ENCODE data around the gene IFFO2. TPM values are rescaled to one million over a fixed set of nuclear protein-coding genes. Genes with fewer than 3 reads are reported as not detected.

The IFFO2 gene
- total RNA-seq, 1 donor from 2014 or later = 24.4 TPM

- Mint-ChIP-seq H3K36me3 (ENCODE audit: insufficient read depth) (no peaks in the 10 kb centered on the region), H3K9me3 (ENCODE audit: low read depth) (no peaks in the 10 kb centered on the region), H3K27ac (no peak overlapping the region), H3K4me1 (ENCODE audit: low read depth) (peaks cover 3% of the 10 kb centered on the region), H3K4me3 (ENCODE audit: low read depth) (no peak overlapping the region), H3K27me3 (no peaks in the 10 kb centered on the region)
- DNase-seq (ENCODE audit: low spot score, unreplicated experiment) = no peak
- TF ChIP-seq, protein P1, sequence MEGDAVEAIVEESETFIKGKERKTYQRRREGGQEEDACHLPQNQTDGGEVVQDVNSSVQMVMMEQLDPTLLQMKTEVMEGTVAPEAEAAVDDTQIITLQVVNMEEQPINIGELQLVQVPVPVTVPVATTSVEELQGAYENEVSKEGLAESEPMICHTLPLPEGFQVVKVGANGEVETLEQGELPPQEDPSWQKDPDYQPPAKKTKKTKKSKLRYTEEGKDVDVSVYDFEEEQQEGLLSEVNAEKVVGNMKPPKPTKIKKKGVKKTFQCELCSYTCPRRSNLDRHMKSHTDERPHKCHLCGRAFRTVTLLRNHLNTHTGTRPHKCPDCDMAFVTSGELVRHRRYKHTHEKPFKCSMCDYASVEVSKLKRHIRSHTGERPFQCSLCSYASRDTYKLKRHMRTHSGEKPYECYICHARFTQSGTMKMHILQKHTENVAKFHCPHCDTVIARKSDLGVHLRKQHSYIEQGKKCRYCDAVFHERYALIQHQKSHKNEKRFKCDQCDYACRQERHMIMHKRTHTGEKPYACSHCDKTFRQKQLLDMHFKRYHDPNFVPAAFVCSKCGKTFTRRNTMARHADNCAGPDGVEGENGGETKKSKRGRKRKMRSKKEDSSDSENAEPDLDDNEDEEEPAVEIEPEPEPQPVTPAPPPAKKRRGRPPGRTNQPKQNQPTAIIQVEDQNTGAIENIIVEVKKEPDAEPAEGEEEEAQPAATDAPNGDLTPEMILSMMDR (IDR thresholded peaks at IDR 0.05; ENCODE audit: unreplicated experiment) = no peak
These were observed 65.6 kb downstream of the IFFO2 start for GRCh38 chr1:18890706-18891425.

DNA sequence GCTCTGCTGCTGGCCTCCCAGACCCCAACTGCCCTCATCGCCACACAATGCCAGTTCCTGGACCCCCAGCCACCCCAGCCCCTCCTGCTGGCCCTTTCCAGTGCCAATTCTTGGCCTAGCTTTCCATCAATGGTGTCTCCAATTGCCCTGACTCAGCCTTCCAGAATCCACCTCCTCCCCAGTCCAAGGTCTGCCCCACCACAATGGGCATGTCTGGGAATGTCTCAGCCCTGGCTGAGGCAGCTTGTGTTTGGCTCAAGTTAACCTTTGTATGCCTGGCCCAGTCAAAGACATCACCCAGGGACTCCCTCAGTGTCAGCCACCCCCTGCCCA lies 70.5 kb downstream of the IFFO2 start:
- H3K9me3 Mint-ChIP-seq (ENCODE audit: low read depth) = no peaks in the 10 kb centered on the region
- H3K36me3 Mint-ChIP-seq (ENCODE audit: insufficient read depth) = peaks cover 7% of the 10 kb centered on the region
- no peaks in the 10 kb centered on the region for H3K27me3 Mint-ChIP-seq
- TF ChIP-seq, protein P1 (IDR thresholded peaks at IDR 0.05; ENCODE audit: unreplicated experiment) = no peak
- no peak for DNase-seq (ENCODE audit: low spot score, unreplicated experiment)
- H3K4me3 Mint-ChIP-seq (ENCODE audit: low read depth) = no peak overlapping the region
- no peak overlapping the region for H3K27ac Mint-ChIP-seq
- no peaks in the 10 kb centered on the region for H3K4me1 Mint-ChIP-seq (ENCODE audit: low read depth)

DNA sequence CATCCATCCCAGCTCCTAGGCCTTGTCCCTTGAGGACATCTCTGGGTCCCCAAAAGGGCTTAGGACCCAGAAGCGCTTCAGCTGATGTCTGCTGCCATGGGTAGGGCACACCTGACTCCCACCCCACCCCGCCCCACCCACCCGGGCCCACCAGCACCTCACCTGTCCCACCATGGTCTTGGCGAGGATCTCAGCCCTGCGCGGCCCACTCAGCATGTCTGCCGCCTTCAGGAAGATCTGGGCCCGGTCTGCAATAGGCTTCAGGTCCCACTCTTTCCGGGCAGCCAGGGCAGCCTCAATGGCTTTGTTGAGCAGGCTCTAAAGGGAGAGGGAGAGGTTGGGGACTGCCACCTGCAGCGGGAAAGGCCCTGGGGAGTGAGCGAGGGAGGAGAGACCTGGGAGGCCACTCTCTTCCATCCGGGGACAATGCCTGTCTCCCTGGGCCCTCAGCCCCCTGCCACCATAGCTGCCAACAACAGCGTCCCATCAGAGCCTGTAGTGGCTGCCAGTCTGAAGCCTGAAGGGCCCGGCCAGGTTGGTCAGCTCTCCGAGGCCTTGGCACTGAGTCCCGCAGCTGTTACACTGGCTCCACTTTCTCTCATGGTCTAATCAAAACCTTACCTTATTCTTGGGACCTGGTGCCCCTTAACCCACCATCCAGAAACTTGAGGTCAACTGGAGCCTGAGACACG lies 71.0 kb downstream of the IFFO2 start:
- Mint-ChIP-seq H3K36me3 (ENCODE audit: insufficient read depth) (peaks cover 8% of the 10 kb centered on the region), H3K27me3 (no peaks in the 10 kb centered on the region), H3K9me3 (ENCODE audit: low read depth) (no peaks in the 10 kb centered on the region), H3K4me3 (ENCODE audit: low read depth) (no peak overlapping the region), H3K4me1 (ENCODE audit: low read depth) (no peaks in the 10 kb centered on the region), H3K27ac (no peak overlapping the region)
- TF ChIP-seq, protein P1 (IDR thresholded peaks at IDR 0.05; ENCODE audit: unreplicated experiment) = no peak
- DNase-seq (ENCODE audit: low spot score, unreplicated experiment) = no peak

GRCh38 chr1:18884727-18885126 lies 71.7 kb downstream of the IFFO2 start:
- Mint-ChIP-seq H3K27me3 (no peaks in the 10 kb centered on the region), H3K36me3 (ENCODE audit: insufficient read depth) (peaks cover 8% of the 10 kb centered on the region), H3K27ac (no peak overlapping the region), H3K4me3 (ENCODE audit: low read depth) (no peak overlapping the region), H3K4me1 (ENCODE audit: low read depth) (no peaks in the 10 kb centered on the region), H3K9me3 (ENCODE audit: low read depth) (no peaks in the 10 kb centered on the region)
- TF ChIP-seq, protein P1 (IDR thresholded peaks at IDR 0.05; ENCODE audit: unreplicated experiment) = no peak
- DNase-seq (ENCODE audit: low spot score, unreplicated experiment) = no peak

GRCh38 chr1:18884419-18884717 lies 72.1 kb downstream of the IFFO2 start:
- Mint-ChIP-seq H3K36me3 (ENCODE audit: insufficient read depth) (peaks cover 8% of the 10 kb centered on the region), H3K27me3 (no peaks in the 10 kb centered on the region), H3K27ac (peak overlapping the region; percentile 33), H3K4me3 (ENCODE audit: low read depth) (no peak overlapping the region), H3K4me1 (ENCODE audit: low read depth) (no peaks in the 10 kb centered on the region), H3K9me3 (ENCODE audit: low read depth) (no peaks in the 10 kb centered on the region)
- no peak for DNase-seq (ENCODE audit: low spot score, unreplicated experiment)
- TF ChIP-seq, protein P1 (IDR thresholded peaks at IDR 0.05; ENCODE audit: unreplicated experiment) = no peak
